Measurements from ENCODE around the gene AFAP1.

DNA sequence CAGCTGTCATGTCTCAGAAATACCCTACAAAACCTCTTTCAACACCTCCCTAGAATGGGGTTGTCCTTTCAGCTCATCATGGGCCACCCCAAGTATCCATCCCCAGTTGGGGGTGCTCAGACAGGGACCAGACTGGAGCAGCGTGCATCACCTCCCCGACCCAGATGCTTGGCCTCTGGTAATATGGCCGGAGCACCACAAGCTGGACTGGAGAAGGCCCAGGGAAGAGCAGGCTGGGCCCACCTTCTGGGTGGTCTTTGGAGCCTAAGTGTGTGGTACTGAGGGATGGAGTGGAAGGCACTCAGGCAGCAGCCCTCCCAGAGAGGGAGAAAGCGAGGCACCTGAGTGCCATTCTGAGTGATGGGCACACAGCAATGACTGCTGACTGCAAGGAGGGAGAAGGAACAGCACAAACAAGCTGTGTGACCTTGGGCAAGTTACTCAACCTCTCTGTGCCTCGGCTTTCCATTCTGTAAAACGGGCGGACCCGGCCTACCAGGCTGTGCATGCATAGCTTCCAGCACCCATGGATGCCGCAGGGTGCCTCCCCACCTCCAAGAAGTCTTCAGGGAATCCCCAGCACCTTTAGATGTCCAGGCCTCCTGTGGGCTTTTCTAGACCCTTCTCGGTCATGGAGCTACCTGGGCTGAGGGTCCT lies 228.2 kb downstream of the AFAP1 start:
- TF ChIP-seq, protein P1, sequence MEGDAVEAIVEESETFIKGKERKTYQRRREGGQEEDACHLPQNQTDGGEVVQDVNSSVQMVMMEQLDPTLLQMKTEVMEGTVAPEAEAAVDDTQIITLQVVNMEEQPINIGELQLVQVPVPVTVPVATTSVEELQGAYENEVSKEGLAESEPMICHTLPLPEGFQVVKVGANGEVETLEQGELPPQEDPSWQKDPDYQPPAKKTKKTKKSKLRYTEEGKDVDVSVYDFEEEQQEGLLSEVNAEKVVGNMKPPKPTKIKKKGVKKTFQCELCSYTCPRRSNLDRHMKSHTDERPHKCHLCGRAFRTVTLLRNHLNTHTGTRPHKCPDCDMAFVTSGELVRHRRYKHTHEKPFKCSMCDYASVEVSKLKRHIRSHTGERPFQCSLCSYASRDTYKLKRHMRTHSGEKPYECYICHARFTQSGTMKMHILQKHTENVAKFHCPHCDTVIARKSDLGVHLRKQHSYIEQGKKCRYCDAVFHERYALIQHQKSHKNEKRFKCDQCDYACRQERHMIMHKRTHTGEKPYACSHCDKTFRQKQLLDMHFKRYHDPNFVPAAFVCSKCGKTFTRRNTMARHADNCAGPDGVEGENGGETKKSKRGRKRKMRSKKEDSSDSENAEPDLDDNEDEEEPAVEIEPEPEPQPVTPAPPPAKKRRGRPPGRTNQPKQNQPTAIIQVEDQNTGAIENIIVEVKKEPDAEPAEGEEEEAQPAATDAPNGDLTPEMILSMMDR (IDR thresholded peaks at IDR 0.05): no peak
- no peak for TF ChIP-seq POLR2A (IDR thresholded peaks at IDR 0.05)

Measured in esophagus squamous epithelium (tissue), 4 donors.